Fibroblast of lung (primary cell): Measurements from ENCODE around the gene LRFN2. TPM values are rescaled to one million over a fixed set of nuclear protein-coding genes. Genes with fewer than 3 reads are reported as not detected.

Experiments
- DNase-seq, 2 donors: peaks; one replicate each; pipeline versions ENCODE4 v3.0.0 to v3.0.0-alpha.2; 2010; ENCODE audit warnings: low read depth in 2 of 2
- H2AFZ ChIP-seq: 2 replicates; pipeline ENCODE4 v1.5.1; 2012; ENCODE audit warnings: low read length, control low read depth, inconsistent platforms
- H3K27ac ChIP-seq: 2 replicates; pipeline ENCODE4 v1.5.1; 2011; ENCODE audit warnings: low read length, control low read depth; ENCODE audit not compliant: insufficient read depth
- H3K27me3 ChIP-seq: 2 replicates; pipeline ENCODE4 v1.5.1; 2011; ENCODE audit warnings: mild to moderate bottlenecking, low read length; ENCODE audit not compliant: control insufficient read depth, insufficient read depth
- H3K36me3 ChIP-seq: 2 replicates; pipeline ENCODE4 v1.5.1; 2011; ENCODE audit warnings: low read length; ENCODE audit not compliant: control insufficient read depth, insufficient read depth
- H3K4me1 ChIP-seq: 2 replicates; pipeline ENCODE4 v1.5.1; 2011; ENCODE audit warnings: low read length; ENCODE audit not compliant: control insufficient read depth, insufficient read depth; ENCODE audit errors: extremely low read depth
- H3K4me2 ChIP-seq: 2 replicates; pipeline ENCODE4 v1.5.1; 2011; ENCODE audit warnings: low read length, control low read depth; ENCODE audit not compliant: insufficient read depth; ENCODE audit errors: extremely low read depth
- H3K4me3 ChIP-seq, 4 experiments: fragments of 200-600 bp in 1 of 4; sonication (generic) in 1 of 4; replicated peaks in 1 of 4; 2 replicates each; pipeline ENCODE4 v1.5.1; 2011 to 2016; ENCODE audit warnings: low read length in 4 of 4, low read depth in 3 of 4, mild to moderate bottlenecking in 3 of 4, control low read depth in 2 of 4, inconsistent platforms in 1 of 4, mixed read lengths in 1 of 4; ENCODE audit not compliant: insufficient read depth in 1 of 4; ENCODE audit errors: control extremely low read depth in 1 of 4
- H3K79me2 ChIP-seq: 2 replicates; pipeline ENCODE4 v1.5.1; 2012; ENCODE audit warnings: mild to moderate bottlenecking, low read length, inconsistent platforms; ENCODE audit not compliant: control insufficient read depth, insufficient read depth
- H3K9ac ChIP-seq: 2 replicates; pipeline ENCODE4 v1.5.1; 2011; ENCODE audit warnings: mild to moderate bottlenecking, low read length, control low read depth; ENCODE audit not compliant: insufficient read depth
- H3K9me3 ChIP-seq: 2 replicates; pipeline ENCODE4 v1.5.1; 2012; ENCODE audit warnings: low read depth, low read length; ENCODE audit not compliant: control insufficient read depth, insufficient read depth
- H4K20me1 ChIP-seq: 2 replicates; pipeline ENCODE4 v1.5.1; 2011; ENCODE audit warnings: low read length; ENCODE audit not compliant: control insufficient read depth, insufficient read depth; ENCODE audit errors: extremely low read depth
- CTCF ChIP-seq, 2 donors: IDR thresholded peaks in 1 of 2; conservative IDR thresholded peaks in 1 of 2; 1 replicate in 1 of 2; 2 replicates in 1 of 2; pipeline ENCODE4 v1.5.1; 2011 to 2012; ENCODE audit warnings: low read length in 2 of 2, control low read depth in 1 of 2, inconsistent platforms in 1 of 2, low read depth in 1 of 2, mild to moderate bottlenecking in 1 of 2
- EZH2 ChIP-seq: IDR thresholded peaks from 2 replicates; pipeline ENCODE4 v1.5.1; 2012; ENCODE audit warnings: low read length, control low read depth, mild to moderate bottlenecking; ENCODE audit errors: missing control alignments
- polyA plus RNA-seq, 2 donors: library from polyadenylated mRNA; depleted of rRNA in 1 of 2; stranded (reverse) in 1 of 2; unstranded in 1 of 2; fragments of >200 nt; gene quantifications; 2 replicates each; pipeline ENCODE4 v1.2.1, GENCODE V29; 2011 to 2012; ENCODE audit warnings: missing spikeins in 1 of 2
- total RNA-seq: library from RNA; depleted of rRNA; stranded (reverse); fragments of >200 nt; gene quantifications from 2 replicates; pipeline ENCODE4 v1.2.1, GENCODE V29; 2014

The LRFN2 gene
- total and polyA plus RNA-seq, 2 donors (not counting 1 experiment from before 2014, with no cell fraction given) = not detected

GRCh38 chr6:40439026-40439800 lies 148.0 kb downstream of the LRFN2 start:
- no peak overlapping the region for H2AFZ ChIP-seq
- H3K36me3 ChIP-seq = no peaks in the 10 kb centered on the region
- no peak overlapping the region for H3K27ac ChIP-seq
- no peaks in the 10 kb centered on the region for H3K79me2 ChIP-seq
- no peaks in the 10 kb centered on the region for H3K9me3 ChIP-seq
- no peak for DNase-seq
- no peaks in the 10 kb centered on the region for H3K27me3 ChIP-seq
- H3K4me1 ChIP-seq = no peaks in the 10 kb centered on the region
- H4K20me1 ChIP-seq = no peaks in the 10 kb centered on the region
- no peak overlapping the region for H3K4me2 ChIP-seq
- H3K9ac ChIP-seq = no peak overlapping the region
- no peak for TF ChIP-seq EZH2
- no peak for TF ChIP-seq CTCF (conservative IDR thresholded peaks at IDR 0.05 in 1 of 2, IDR thresholded peaks at IDR 0.05 in 1 of 2; ENCODE audit: low read depth in 1 of 2, low read length in 2 of 2)
- H3K4me3 ChIP-seq = no peak overlapping the region

DNA sequence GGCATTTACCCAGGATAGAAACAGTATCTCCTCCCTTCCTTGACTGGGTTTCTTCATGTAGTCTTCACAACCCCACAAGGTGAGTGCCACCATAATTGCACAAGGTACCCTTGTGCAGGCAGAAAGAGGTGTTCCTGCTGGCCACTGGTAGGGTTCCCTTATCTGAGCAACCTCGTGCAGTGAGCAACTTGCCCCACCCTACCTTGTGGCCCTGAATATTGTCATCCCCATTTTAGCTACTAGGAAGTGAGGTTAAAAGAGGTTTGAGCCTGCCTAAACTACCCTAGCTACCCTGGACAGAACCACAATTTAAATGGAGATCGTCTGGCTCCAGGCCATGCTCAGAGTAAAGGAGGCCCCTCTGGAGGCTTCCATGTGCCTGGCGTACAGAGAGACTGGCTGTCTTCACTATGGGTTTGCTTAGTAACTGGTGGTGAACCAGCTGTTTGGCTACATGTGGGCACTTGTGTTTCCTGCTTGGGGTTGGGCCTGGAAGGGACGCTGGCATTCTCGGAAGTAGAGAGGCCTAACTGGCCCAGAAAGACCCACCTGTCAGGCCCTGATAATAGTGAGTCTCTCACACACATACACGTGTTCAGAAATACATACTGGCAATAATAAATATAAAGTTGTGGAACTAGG lies 148.8 kb downstream of the LRFN2 start:
- TF ChIP-seq CTCF (conservative IDR thresholded peaks at IDR 0.05 in 1 of 2, IDR thresholded peaks at IDR 0.05 in 1 of 2; ENCODE audit: low read depth in 1 of 2, low read length in 2 of 2) (no peak), EZH2 (no peak)

GRCh38 chr6:40437631-40438030 lies 149.5 kb downstream of the LRFN2 start:
- H3K4me1 ChIP-seq = no peaks in the 10 kb centered on the region
- no peak overlapping the region for H3K4me3 ChIP-seq
- no peak overlapping the region for H3K9ac ChIP-seq
- DNase-seq = no peak
- H3K27ac ChIP-seq = no peak overlapping the region
- TF ChIP-seq CTCF (conservative IDR thresholded peaks at IDR 0.05 in 1 of 2, IDR thresholded peaks at IDR 0.05 in 1 of 2; ENCODE audit: low read depth in 1 of 2, low read length in 2 of 2) = no peak
- no peak for TF ChIP-seq EZH2
- no peaks in the 10 kb centered on the region for H3K79me2 ChIP-seq
- H3K4me2 ChIP-seq = no peak overlapping the region
- H3K27me3 ChIP-seq = no peaks in the 10 kb centered on the region
- no peaks in the 10 kb centered on the region for H3K36me3 ChIP-seq
- H2AFZ ChIP-seq = no peak overlapping the region
- no peaks in the 10 kb centered on the region for H4K20me1 ChIP-seq
- H3K9me3 ChIP-seq = no peaks in the 10 kb centered on the region

More for the DNA sequence above, 148.8 kb downstream of the LRFN2 start:
- Histone ChIP-seq H3K79me2 (no peaks in the 10 kb centered on the region), H2AFZ (no peak overlapping the region), H3K4me3 (no peak overlapping the region), H4K20me1 (no peaks in the 10 kb centered on the region), H3K4me2 (no peak overlapping the region), H3K27me3 (no peaks in the 10 kb centered on the region), H3K9me3 (no peaks in the 10 kb centered on the region), H3K4me1 (no peaks in the 10 kb centered on the region), H3K36me3 (no peaks in the 10 kb centered on the region), H3K9ac (no peak overlapping the region), H3K27ac (no peak overlapping the region)
- no peak for DNase-seq
